HG02870 (cell line): ENCODE results near the gene DIPK2B.

Experiments used
- ATAC-seq: cut with Tn5 transposase; IDR thresholded peaks from one replicate; pipeline ENCODE4 v1.9.1; 2021; ENCODE audit warnings: mild to moderate bottlenecking, moderate library complexity; ENCODE audit not compliant: unreplicated experiment

The DIPK2B gene

GRCh38 chrX:45164021-45164621, 36.6 kb downstream of the DIPK2B start:
- no peak for ATAC-seq

- ATAC-seq: no peak
Measured at GRCh38 chrX:45157647-45158046, 43.0 kb downstream of the DIPK2B start.

- no peak for ATAC-seq
Measured at GRCh38 chrX:45154462-45154861, 46.2 kb downstream of the DIPK2B start.

GRCh38 chrX:45154033-45154360, 46.7 kb downstream of the DIPK2B start:
- ATAC-seq: no peak
